Gastrocnemius medialis (tissue), 4 donors: ENCODE data around the gene LRIG3. TPM values are rescaled to one million over a fixed set of nuclear protein-coding genes. Genes with fewer than 3 reads are reported as not detected.

Experiments
- ATAC-seq, 2 donors: fragments of 150-250 bp; one replicate each; pipeline ENCODE4 v1.9.1; 2016
- DNase-seq, 2 donors: peaks; one replicate each; pipeline ENCODE4 v3.0.0-alpha.2; 2019
- H3K27ac ChIP-seq, 4 donors: fragments of 200-600 bp; sonication (generic); 1 replicate in 1 of 4; 2 replicates in 3 of 4; pipeline ENCODE4 v1.5.1; 2016 to 2018; ENCODE audit warnings: mild to moderate bottlenecking in 2 of 4, moderate library complexity in 1 of 4
- H3K27me3 ChIP-seq, 3 donors: fragments of 200-600 bp; sonication (generic) in 2 of 3; 1 replicate in 1 of 3; 2 replicates in 2 of 3; pipeline versions ENCODE4 v1.5.1 to v1.6.0; 2016 to 2019; ENCODE audit warnings: mild to moderate bottlenecking in 1 of 3, moderate library complexity in 1 of 3
- H3K36me3 ChIP-seq, 2 donors: fragments of 200-600 bp; sonication (generic) in 1 of 2; one replicate each; pipeline ENCODE4 v1.5.1; 2017 to 2018
- H3K4me1 ChIP-seq, 2 donors: fragments of 200-600 bp; sonication (generic) in 1 of 2; one replicate each; pipeline ENCODE4 v1.5.1; 2016 to 2017; ENCODE audit warnings: mild to moderate bottlenecking in 2 of 2
- H3K4me3 ChIP-seq, 4 donors: fragments of 200-600 bp; sonication (generic) in 3 of 4; 1 replicate in 1 of 4; 2 replicates in 3 of 4; pipeline ENCODE4 v1.5.1; 2016 to 2019; ENCODE audit warnings: mild to moderate bottlenecking in 2 of 4
- H3K9me3 ChIP-seq, 3 donors: fragments of 200-600 bp; sonication (generic) in 2 of 3; 1 replicate in 1 of 3; 2 replicates in 2 of 3; pipeline ENCODE4 v1.5.1; 2016 to 2019
- POLR2A ChIP-seq, 2 donors: fragments of 450-650 bp; IDR thresholded peaks; one replicate each; pipeline ENCODE4 v1.6.1; 2017; ENCODE audit warnings: antibody characterized with exemption in 2 of 2, mild to moderate bottlenecking in 2 of 2, moderate library complexity in 2 of 2
- in situ Hi-C, 4 donors: fragments of 200-750 bp; cut with MboI; loops; one replicate each; pipeline versions ENCODE4 v1.15.0 to v1.8.0; 2017; ENCODE audit warnings: low sequenced_read_pairs in 4 of 4
- intact Hi-C: fragments of 100-400 bp; cut with DNase I; formaldehyde crosslinking; loops from one replicate; pipeline ENCODE4 v1.15.1; 2023; ENCODE audit warnings: low total_unique reads
- total RNA-seq, 4 donors: library from RNA; depleted of rRNA; stranded (reverse); fragments of >200 nt; gene quantifications; one replicate each; pipeline versions ENCODE4 v1.1.0 to v1.2.3, GENCODE V29; 2016
- TF ChIP-seq, protein P1 (sequence below), 5 experiments: fragments of 450-650 bp in 3 of 5; fragments of 200-600 bp in 2 of 5; sonication (generic) in 2 of 5; IDR thresholded peaks in 4 of 5; conservative IDR thresholded peaks in 1 of 5; 1 replicate in 4 of 5; 2 replicates in 1 of 5; pipeline ENCODE4 v1.5.1; 2016 to 2019; ENCODE audit warnings: antibody characterized with exemption in 5 of 5, mild to moderate bottlenecking in 3 of 5, moderate library complexity in 3 of 5

The LRIG3 gene
- total RNA-seq, 4 donors from 2014 or later, result 4.7 to 14.7 (median 7.7) TPM

DNA sequence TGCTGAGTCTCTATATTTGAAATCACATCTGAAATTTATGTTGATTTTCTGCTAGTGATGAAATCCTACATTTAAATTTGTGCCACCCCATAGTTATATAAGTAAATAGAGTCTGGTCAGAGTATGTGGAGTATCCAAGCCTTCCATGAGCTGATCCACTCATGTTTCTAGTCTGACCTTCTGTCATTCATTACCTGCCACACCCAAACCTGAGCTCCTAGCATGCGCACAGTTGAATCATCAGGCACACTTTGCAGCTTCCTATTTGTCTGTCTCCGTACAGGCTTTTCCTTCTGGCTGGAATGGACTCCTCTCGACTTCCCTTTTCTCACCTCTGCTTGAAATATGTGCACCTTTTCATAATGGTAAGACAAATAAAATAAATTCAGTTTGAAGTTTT, 45.3 kb upstream of the LRIG3 start:
- no peaks in the 10 kb centered on the region for H3K4me1 ChIP-seq
- intact Hi-C loops (no loop called here), in situ Hi-C loops (no loop called here)
- H3K4me3 ChIP-seq, result no peak overlapping the region
- DNase-seq (no peak), ATAC-seq (no peak)
- H3K36me3 ChIP-seq, result no peaks in the 10 kb centered on the region
- no peaks in the 10 kb centered on the region for H3K9me3 ChIP-seq
- no peak for TF ChIP-seq POLR2A (IDR thresholded peaks at IDR 0.05)
- TF ChIP-seq, protein P1, sequence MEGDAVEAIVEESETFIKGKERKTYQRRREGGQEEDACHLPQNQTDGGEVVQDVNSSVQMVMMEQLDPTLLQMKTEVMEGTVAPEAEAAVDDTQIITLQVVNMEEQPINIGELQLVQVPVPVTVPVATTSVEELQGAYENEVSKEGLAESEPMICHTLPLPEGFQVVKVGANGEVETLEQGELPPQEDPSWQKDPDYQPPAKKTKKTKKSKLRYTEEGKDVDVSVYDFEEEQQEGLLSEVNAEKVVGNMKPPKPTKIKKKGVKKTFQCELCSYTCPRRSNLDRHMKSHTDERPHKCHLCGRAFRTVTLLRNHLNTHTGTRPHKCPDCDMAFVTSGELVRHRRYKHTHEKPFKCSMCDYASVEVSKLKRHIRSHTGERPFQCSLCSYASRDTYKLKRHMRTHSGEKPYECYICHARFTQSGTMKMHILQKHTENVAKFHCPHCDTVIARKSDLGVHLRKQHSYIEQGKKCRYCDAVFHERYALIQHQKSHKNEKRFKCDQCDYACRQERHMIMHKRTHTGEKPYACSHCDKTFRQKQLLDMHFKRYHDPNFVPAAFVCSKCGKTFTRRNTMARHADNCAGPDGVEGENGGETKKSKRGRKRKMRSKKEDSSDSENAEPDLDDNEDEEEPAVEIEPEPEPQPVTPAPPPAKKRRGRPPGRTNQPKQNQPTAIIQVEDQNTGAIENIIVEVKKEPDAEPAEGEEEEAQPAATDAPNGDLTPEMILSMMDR (IDR thresholded peaks at IDR 0.05 in 4 of 5, conservative IDR thresholded peaks at IDR 0.05 in 1 of 5), result no peak
- no peak overlapping the region for H3K27ac ChIP-seq
- no peaks in the 10 kb centered on the region for H3K27me3 ChIP-seq

DNA sequence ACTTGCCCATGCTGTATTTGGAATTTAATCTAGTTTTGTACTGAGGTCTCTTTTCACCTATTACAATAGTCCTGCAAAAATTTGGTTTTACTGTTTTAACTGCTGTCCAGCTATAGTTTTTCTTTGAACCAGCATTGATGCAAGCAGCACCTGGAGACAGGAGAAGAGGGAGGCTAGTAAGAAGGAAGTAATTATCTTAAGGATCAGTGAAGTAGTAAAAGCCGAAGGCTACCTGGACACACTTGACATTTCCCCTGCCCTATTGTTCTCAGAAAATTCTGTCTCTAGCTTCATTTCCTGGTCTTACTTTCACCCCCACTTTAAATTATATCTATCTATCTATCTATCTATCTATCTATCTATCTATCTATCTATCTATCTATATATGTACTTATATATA, 43.5 kb upstream of the LRIG3 start:
- H3K27me3 ChIP-seq, result no peaks in the 10 kb centered on the region

DNA sequence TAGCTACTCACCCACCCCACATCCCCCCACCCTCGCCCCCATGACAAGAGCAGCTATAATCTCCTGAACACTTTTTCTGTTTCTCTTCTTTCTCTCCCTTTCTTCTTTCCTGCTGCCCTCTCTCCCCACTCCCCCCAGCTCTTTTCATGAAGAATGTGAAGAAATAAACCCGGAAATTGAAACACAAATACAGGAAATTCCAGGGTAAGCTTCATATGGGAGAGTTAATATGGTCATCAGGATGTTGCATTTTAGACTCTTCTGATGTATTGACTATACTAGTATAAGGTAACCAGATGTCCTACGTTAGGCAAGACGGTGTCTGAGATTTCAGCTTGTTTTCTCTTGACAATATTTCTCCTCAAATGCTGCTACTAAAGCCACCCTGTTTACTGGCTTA, 41.6 kb upstream of the LRIG3 start:
- no peaks in the 10 kb centered on the region for H3K27me3 ChIP-seq
- no peak overlapping the region for H3K4me3 ChIP-seq
- ATAC-seq (no peak), DNase-seq (no peak)
- intact Hi-C loops, result no loop called here
- no peaks in the 10 kb centered on the region for H3K36me3 ChIP-seq
- no peaks in the 10 kb centered on the region for H3K4me1 ChIP-seq
- H3K27ac ChIP-seq, result no peak overlapping the region
- TF ChIP-seq, protein P1 (IDR thresholded peaks at IDR 0.05 in 4 of 5, conservative IDR thresholded peaks at IDR 0.05 in 1 of 5), result no peak
- no peak for TF ChIP-seq POLR2A (IDR thresholded peaks at IDR 0.05)
- no peaks in the 10 kb centered on the region for H3K9me3 ChIP-seq
- in situ Hi-C loops, result no loop called here

More for the DNA sequence above, 43.5 kb upstream of the LRIG3 start:
- DNase-seq (no peak), ATAC-seq (no peak)
- H3K27ac ChIP-seq, result no peak overlapping the region
- H3K4me3 ChIP-seq, result no peak overlapping the region
- intact Hi-C loops, result no loop called here
- H3K4me1 ChIP-seq, result no peaks in the 10 kb centered on the region
- no peaks in the 10 kb centered on the region for H3K9me3 ChIP-seq
- no peaks in the 10 kb centered on the region for H3K36me3 ChIP-seq
- no peak for TF ChIP-seq POLR2A (IDR thresholded peaks at IDR 0.05)
- TF ChIP-seq, protein P1 (IDR thresholded peaks at IDR 0.05 in 4 of 5, conservative IDR thresholded peaks at IDR 0.05 in 1 of 5), result no peak
- in situ Hi-C loops, result no loop called here

DNA sequence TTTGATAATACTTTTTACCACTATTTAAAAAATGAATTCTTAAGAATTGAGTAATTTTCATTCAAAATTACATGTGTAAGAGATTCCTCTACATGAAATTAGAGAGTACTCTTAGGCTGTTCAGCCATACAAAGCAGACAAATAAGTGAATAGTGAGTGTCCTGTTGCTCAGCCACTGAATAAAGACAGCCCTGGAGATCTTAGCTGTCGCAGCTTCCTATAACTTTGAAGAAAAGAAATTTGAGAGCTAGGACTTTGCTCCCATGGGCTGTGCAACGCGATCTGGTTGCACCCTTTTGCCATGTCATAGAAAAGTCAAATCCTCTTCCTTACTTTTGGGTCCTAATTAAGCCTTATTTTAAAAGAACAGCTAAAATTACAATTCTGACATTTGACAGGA, 40.9 kb upstream of the LRIG3 start:
- ATAC-seq, result no peak

More for the DNA sequence above, 40.9 kb upstream of the LRIG3 start:
- TF ChIP-seq POLR2A (IDR thresholded peaks at IDR 0.05), result no peak
- TF ChIP-seq, protein P1 (IDR thresholded peaks at IDR 0.05 in 4 of 5, conservative IDR thresholded peaks at IDR 0.05 in 1 of 5), result no peak
- Histone ChIP-seq H3K9me3 (no peaks in the 10 kb centered on the region), H3K36me3 (no peaks in the 10 kb centered on the region), H3K4me3 (no peak overlapping the region), H3K27me3 (no peaks in the 10 kb centered on the region), H3K27ac (no peak overlapping the region), H3K4me1 (no peaks in the 10 kb centered on the region)
- DNase-seq, result no peak
- intact Hi-C loops, result no loop called here
- in situ Hi-C loops, result no loop called here
